ENCODE data around the gene BHLHA15. TPM values are rescaled to one million over a fixed set of nuclear protein-coding genes. Genes with fewer than 3 reads are reported as not detected.

Gene BHLHA15
- total and polyA plus RNA-seq, 12 donors: 0.57 to 3.6 (median 1.6) TPM; not detected in 8

- WGBS, 4 donors: 99 to 100% (median 100%) methylated on average over 1 to 4 of the region's 4 CpGs; no CpG with 5 or more reads in 1 of the 4 donors
- Histone ChIP-seq H3K4me1 (replicated peaks in 1 of 2) (no peaks in the 10 kb centered on the region), H3K4me3 (no peak overlapping the region), H3K36me3 (replicated peaks in 1 of 2) (peaks cover 0 to 13% of the 10 kb centered on the region in 2 donors), H3K27me3 (no peaks in the 10 kb centered on the region), H3K9me3 (replicated peaks in 1 of 3) (no peaks in the 10 kb centered on the region), H3K27ac (no peak overlapping the region)
- intact Hi-C loops (cut with DNase I): no loop called here
- TF ChIP-seq CTCF (IDR thresholded peaks at IDR 0.05) (no peak), POLR2A (IDR thresholded peaks at IDR 0.05) (no peak)
- no peak for DNase-seq
Measured at GRCh38 chr7:98238076-98238475, 26.8 kb downstream of the BHLHA15 start.

GRCh38 chr7:98238976-98239375 lies 27.7 kb downstream of the BHLHA15 start:
- Histone ChIP-seq H3K36me3 (replicated peaks in 1 of 2) (peaks cover 0 to 16% of the 10 kb centered on the region in 2 donors), H3K4me3 (no peak overlapping the region), H3K27me3 (no peaks in the 10 kb centered on the region), H3K9me3 (replicated peaks in 1 of 3) (no peaks in the 10 kb centered on the region), H3K4me1 (replicated peaks in 1 of 2) (no peaks in the 10 kb centered on the region), H3K27ac (no peak overlapping the region)
- TF ChIP-seq POLR2A (IDR thresholded peaks at IDR 0.05): no peak
- no peak for TF ChIP-seq CTCF (IDR thresholded peaks at IDR 0.05)
- no peak for DNase-seq
- WGBS, 4 donors: 92 to 97% (median 95%) methylated on average over 5 to 9 of the region's 9 CpGs
- intact Hi-C loops (cut with DNase I): no loop called here

GRCh38 chr7:98240961-98241673 lies 29.9 kb downstream of the BHLHA15 start:
- Histone ChIP-seq H3K27me3 (no peaks in the 10 kb centered on the region), H3K27ac (no peak overlapping the region), H3K36me3 (replicated peaks in 1 of 2) (peaks cover 0 to 22% of the 10 kb centered on the region in 2 donors), H3K9me3 (replicated peaks in 1 of 3) (no peaks in the 10 kb centered on the region), H3K4me1 (replicated peaks in 1 of 2) (peaks cover 0 to 2% of the 10 kb centered on the region in 2 donors), H3K4me3 (no peak overlapping the region)
- 61 to 76% (median 70%) methylated on average over 10 to 19 of the region's 19 CpGs for WGBS, 4 donors
- DNase-seq: peak; percentile 29 to 68 (median 48)
- intact Hi-C loops (cut with DNase I): loop anchor here in 1 of 2 donors (5.0 kb wide), 1 partner anchor 219 kb away; no protein-coding TSS in a partner anchor
- TF ChIP-seq CTCF (IDR thresholded peaks at IDR 0.05) (peak; percentile 47 to 66 (median 58)), POLR2A (IDR thresholded peaks at IDR 0.05) (no peak)

- intact Hi-C loops (cut with DNase I): loop anchor here in 1 of 2 donors (5.0 kb wide), 1 partner anchor 219 kb away; no protein-coding TSS in a partner anchor
- H3K4me1 ChIP-seq (replicated peaks in 1 of 2): peaks cover 0 to 3% of the 10 kb centered on the region in 2 donors
Measured at GRCh38 chr7:98241674-98242241, 30.5 kb downstream of the BHLHA15 start.

More at GRCh38 chr7:98241674-98242241, 30.5 kb downstream of the BHLHA15 start:
- no peaks in the 10 kb centered on the region for H3K9me3 ChIP-seq (replicated peaks in 1 of 3)
- no peaks in the 10 kb centered on the region for H3K27me3 ChIP-seq
- H3K36me3 ChIP-seq (replicated peaks in 1 of 2): peaks cover 0 to 22% of the 10 kb centered on the region in 2 donors
- DNase-seq: no peak
- TF ChIP-seq POLR2A (IDR thresholded peaks at IDR 0.05) (no peak), CTCF (IDR thresholded peaks at IDR 0.05) (no peak)
- H3K4me3 ChIP-seq: no peak overlapping the region
- 68 to 89% (median 87%) methylated on average over 3 to 16 of the region's 16 CpGs for WGBS, 4 donors
- H3K27ac ChIP-seq: no peak overlapping the region
